Brain microvascular endothelial cell (primary cell): ENCODE data around the gene PCNT.
"Not testable (repeated sequence)": the region's sequence is repeated elsewhere in the genome, so short reads cannot be mapped to it uniquely, and the experiment has no call there.

ENCODE experiments used
- DNase-seq: peaks from one replicate; pipeline ENCODE4 v3.0.0-alpha.2; 2020
- H3K27ac ChIP-seq: fragments of 250-450 bp; sonication (Bioruptor Pico); 2 replicates; pipeline ENCODE4 v1.5.1; 2020; ENCODE audit warnings: mild to moderate bottlenecking, moderate library complexity
- H3K27me3 ChIP-seq: fragments of 250-450 bp; sonication (Bioruptor Pico); replicated peaks from 2 replicates; pipeline ENCODE4 v1.5.1; 2020; ENCODE audit warnings: mild to moderate bottlenecking
- H3K36me3 ChIP-seq: fragments of 250-450 bp; sonication (Bioruptor Pico); replicated peaks from 2 replicates; pipeline ENCODE4 v1.5.1; 2020; ENCODE audit warnings: mild to moderate bottlenecking
- H3K4me3 ChIP-seq: 2 replicates; pipeline ENCODE4 v1.5.1; 2011; ENCODE audit warnings: low read depth, mild to moderate bottlenecking, control low read depth, low read length, moderate library complexity
- CTCF ChIP-seq: IDR thresholded peaks from 2 replicates; pipeline ENCODE4 v1.5.1; 2011; ENCODE audit warnings: low read depth, mild to moderate bottlenecking, moderate library complexity, low read length, control low read depth, inconsistent platforms; ENCODE audit errors: missing control alignments
- in situ Hi-C: cut with HindIII; loops from 2 replicates; pipeline ENCODE4 v1.10.0; 2017; ENCODE audit warnings: low sequenced_read_pairs, low pct_ligation_motif_present

Gene PCNT

GRCh38 chr21:46443910-46444309 is 120.0 kb downstream of the PCNT start:
- no peak for TF ChIP-seq CTCF
- Histone ChIP-seq H3K36me3 (peaks cover 34% of the 10 kb centered on the region), H3K27ac (no peak overlapping the region), H3K27me3 (no peaks in the 10 kb centered on the region), H3K4me3 (no peak overlapping the region)
- DNase-seq: no peak
- in situ Hi-C loops: no loop called here

GRCh38 chr21:46448108-46448507 is 124.2 kb downstream of the PCNT start:
- H3K36me3 ChIP-seq: peaks cover 3% of the 10 kb centered on the region
- no peak overlapping the region for H3K4me3 ChIP-seq
- TF ChIP-seq CTCF: no peak
- DNase-seq: no peak
- in situ Hi-C loops: no loop called here
- H3K27ac ChIP-seq: no peak overlapping the region
- H3K27me3 ChIP-seq: no peaks in the 10 kb centered on the region

DNA sequence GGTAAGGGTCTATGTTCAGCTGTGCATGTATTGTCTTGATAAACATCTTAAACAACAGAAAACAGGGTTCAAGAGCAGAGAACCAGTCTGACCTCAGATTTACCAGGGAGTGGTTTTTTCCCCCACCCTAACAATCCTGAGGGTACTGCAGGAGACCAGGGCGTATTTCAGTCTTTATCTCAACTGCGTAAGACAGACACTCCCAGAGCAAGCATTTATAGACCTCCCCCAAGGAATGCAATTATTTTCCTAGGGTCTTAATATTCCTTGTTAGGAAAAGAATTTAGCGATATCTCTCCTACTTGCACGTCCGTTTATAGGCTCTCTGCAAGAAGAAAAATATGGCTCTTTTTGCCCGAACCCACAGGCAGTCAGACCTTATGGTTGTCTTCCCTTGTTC is 124.9 kb downstream of the PCNT start:
- in situ Hi-C loops, DNase-seq, H3K4me3 ChIP-seq, H3K36me3 ChIP-seq, H3K27me3 ChIP-seq, H3K27ac ChIP-seq: not testable (repeated sequence)

GRCh38 chr21:46452710-46453109 is 128.8 kb downstream of the PCNT start:
- no peak for TF ChIP-seq CTCF
- Histone ChIP-seq H3K36me3 (no peaks in the 10 kb centered on the region), H3K4me3 (no peak overlapping the region), H3K27me3 (no peaks in the 10 kb centered on the region), H3K27ac (no peak overlapping the region)
- in situ Hi-C loops: no loop called here
- no peak for DNase-seq

GRCh38 chr21:46454142-46454541 is 130.2 kb downstream of the PCNT start:
- no peaks in the 10 kb centered on the region for H3K27me3 ChIP-seq
- no peaks in the 10 kb centered on the region for H3K36me3 ChIP-seq
- no peak overlapping the region for H3K4me3 ChIP-seq
- DNase-seq: no peak
- TF ChIP-seq CTCF: no peak
- no peak overlapping the region for H3K27ac ChIP-seq
- in situ Hi-C loops: no loop called here

DNA sequence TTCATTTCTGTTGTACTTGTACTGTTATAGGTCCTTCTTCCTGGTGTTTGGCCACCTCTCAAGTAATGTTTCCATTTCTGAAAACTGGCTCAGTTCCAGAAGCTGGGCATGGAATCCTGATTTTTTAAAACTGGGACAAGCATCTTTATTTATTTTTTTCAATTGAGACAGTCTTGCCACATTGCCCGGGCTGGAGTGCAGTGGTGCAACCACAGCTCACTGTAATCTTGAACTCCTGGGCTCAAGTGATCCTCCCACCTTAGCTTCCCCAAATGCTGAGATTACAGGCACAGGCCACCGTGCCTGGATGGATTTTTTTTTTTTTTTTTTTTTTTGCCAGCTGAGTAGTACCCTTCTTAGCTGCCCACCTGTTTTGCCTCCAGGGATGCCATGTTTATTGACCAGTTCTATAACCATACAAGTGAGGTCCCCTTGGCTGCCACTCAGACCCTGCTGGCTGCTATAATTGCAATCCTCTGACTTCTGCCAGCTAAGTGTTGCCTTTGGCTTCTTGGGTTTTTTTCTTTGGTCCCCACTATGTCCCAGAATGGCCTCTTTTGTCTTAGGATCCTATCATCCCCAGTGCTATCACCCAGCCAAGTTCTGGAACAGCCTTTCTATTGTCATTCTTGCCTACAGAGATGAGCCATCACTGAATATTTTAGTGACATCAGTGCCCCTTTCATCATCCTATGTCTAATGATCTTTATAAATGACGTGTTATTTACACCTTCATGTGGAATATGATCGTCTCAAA is 130.9 kb downstream of the PCNT start:
- H3K27ac ChIP-seq: peak overlapping the region; percentile 26
- TF ChIP-seq CTCF: no peak
- DNase-seq: no peak

More for the DNA sequence above, 130.9 kb downstream of the PCNT start:
- in situ Hi-C loops: no loop called here
- Histone ChIP-seq H3K36me3 (no peaks in the 10 kb centered on the region), H3K27me3 (no peaks in the 10 kb centered on the region), H3K4me3 (no peak overlapping the region)
